IPS-11a (cell line): ENCODE measurements around the gene DDX24.
A peak's percentile ranks its signal among the peaks of the same experiment; 100 is the strongest.

Source experiments
- H3K4me3 ChIP-seq: one replicate; pipeline ENCODE4 v1.5.1; 2013; ENCODE audit warnings: low read depth, low read length, control low read depth

Gene DDX24

GRCh38 chr14:94080621-94081385 lies at the start of gene DDX24, which contains the start of gene IFI27L1:
Gene DDX24 (minus strand): TSS chr14:94081202. CDS start chr14:94079742, 1,460 bp downstream.
Gene IFI27L1 (plus strand): TSS chr14:94081310. CDS start chr14:94096938, 15,628 bp downstream.
- H3K4me3 ChIP-seq = peak within 1 kb of the TSS; percentile 92

- peak overlapping the region; percentile 78 for H3K4me3 ChIP-seq
Observed at GRCh38 chr14:94129758-94130414, 48.9 kb upstream of the DDX24 start.

- peak within 1 kb of the TSS; percentile 78 for H3K4me3 ChIP-seq
Observed at GRCh38 chr14:94129111-94129757, 48.2 kb upstream of the DDX24 start, which contains the start of gene IFI27L2. Gene IFI27L2 (minus strand): TSS chr14:94129604. CDS start chr14:94129564, 40 bp downstream.

GRCh38 chr14:94128216-94128839 lies 47.3 kb upstream of the DDX24 start:
- peak overlapping the region; percentile 78 for H3K4me3 ChIP-seq

GRCh38 chr14:94127330-94127729 lies 46.3 kb upstream of the DDX24 start:
- no peak overlapping the region for H3K4me3 ChIP-seq

GRCh38 chr14:94126800-94127199 lies 45.8 kb upstream of the DDX24 start:
- no peak overlapping the region for H3K4me3 ChIP-seq

GRCh38 chr14:94126419-94126677 lies 45.3 kb upstream of the DDX24 start:
- no peak overlapping the region for H3K4me3 ChIP-seq

- H3K4me3 ChIP-seq = no peak overlapping the region
Observed at GRCh38 chr14:94125659-94126418, 44.8 kb upstream of the DDX24 start.

GRCh38 chr14:94124582-94125377 lies 43.8 kb upstream of the DDX24 start:
- no peak overlapping the region for H3K4me3 ChIP-seq

GRCh38 chr14:94123868-94124267 lies 42.9 kb upstream of the DDX24 start:
- H3K4me3 ChIP-seq = no peak overlapping the region

- no peak overlapping the region for H3K4me3 ChIP-seq
Observed at GRCh38 chr14:94123296-94123695, 42.3 kb upstream of the DDX24 start.

GRCh38 chr14:94122438-94122837 lies 41.4 kb upstream of the DDX24 start:
- no peak overlapping the region for H3K4me3 ChIP-seq

- H3K4me3 ChIP-seq = no peak overlapping the region
Observed at GRCh38 chr14:94121485-94121884, 40.5 kb upstream of the DDX24 start.

GRCh38 chr14:94120667-94121340 lies 39.8 kb upstream of the DDX24 start:
- H3K4me3 ChIP-seq = no peak overlapping the region

GRCh38 chr14:94119071-94119470 lies 38.1 kb upstream of the DDX24 start:
- no peak overlapping the region for H3K4me3 ChIP-seq

GRCh38 chr14:94117856-94118255 lies 36.9 kb upstream of the DDX24 start:
- H3K4me3 ChIP-seq = no peak overlapping the region

GRCh38 chr14:94116701-94117100 lies 35.7 kb upstream of the DDX24 start:
- H3K4me3 ChIP-seq = no peak overlapping the region

GRCh38 chr14:94115631-94116030 lies 34.6 kb upstream of the DDX24 start:
- no peak overlapping the region for H3K4me3 ChIP-seq

GRCh38 chr14:94115058-94115591 lies 34.1 kb upstream of the DDX24 start:
- H3K4me3 ChIP-seq = no peak overlapping the region
